HG03558 (cell line): ENCODE results near the gene STEAP2.

Source experiments
- ATAC-seq: cut with Tn5 transposase; IDR thresholded peaks from one replicate; pipeline ENCODE4 v1.9.1; 2021; ENCODE audit warnings: moderate number of reproducible peaks; ENCODE audit not compliant: unreplicated experiment; ENCODE audit errors: extremely low read depth

Gene STEAP2

GRCh38 chr7:90266808-90267207 lies 55.3 kb downstream of the STEAP2 start:
- ATAC-seq = no peak

GRCh38 chr7:90267263-90267858 lies 55.8 kb downstream of the STEAP2 start:
- ATAC-seq = no peak

- no peak for ATAC-seq
Observed at GRCh38 chr7:90269163-90269562, 57.6 kb downstream of the STEAP2 start.

GRCh38 chr7:90270431-90271178 lies 59.1 kb downstream of the STEAP2 start:
- ATAC-seq = no peak

- no peak for ATAC-seq
Observed at GRCh38 chr7:90271753-90272152, 60.2 kb downstream of the STEAP2 start.

- no peak for ATAC-seq
Observed at GRCh38 chr7:90272242-90272641, 60.7 kb downstream of the STEAP2 start.

- ATAC-seq = no peak
Observed at GRCh38 chr7:90274161-90274560, 62.6 kb downstream of the STEAP2 start.

- ATAC-seq = no peak
Observed at GRCh38 chr7:90276033-90276728, 64.6 kb downstream of the STEAP2 start.
